Panc1 (cell line): ENCODE measurements around the gene CTDSP2. TPM values are rescaled to one million over a fixed set of nuclear protein-coding genes. Genes with fewer than 3 reads are reported as not detected.
A peak's percentile ranks its signal among the peaks of the same experiment; 100 is the strongest.

ENCODE experiments used
- ATAC-seq: fragments of 200-7000 bp; cut with Tn5 transposase; 2 replicates; pipeline ENCODE4 v1.9.1; 2020; ENCODE audit warnings: mild to moderate bottlenecking, moderate library complexity
- BruUV-seq: library from RNA; stranded (reverse); fragments of 400-500 nt; replicated peaks from 2 replicates; lab custom pipeline; 2021; lab: Mats Ljungman, UMichigan
- CTCF ChIA-PET: fragments of 300-600 bp; sonication (Branson Sonifier 250); formaldehyde crosslinking; loops from one replicate; lab custom pipeline; 2022; ENCODE audit warnings: antibody characterized with exemption; lab: Charles Lee
- POLR2A ChIA-PET: fragments of 300-600 bp; sonication (Branson Sonifier 250); formaldehyde crosslinking; loops from one replicate; lab custom pipeline; 2022; ENCODE audit warnings: antibody characterized with exemption; lab: Charles Lee
- DNase-seq: peaks from one replicate; pipeline ENCODE4 v3.0.0-alpha.2; 2010; ENCODE audit warnings: low read depth, low spot score
- H3K27ac ChIP-seq: 2 replicates; pipeline ENCODE4 v1.5.1; 2011; ENCODE audit warnings: mild to moderate bottlenecking, low read length, inconsistent platforms
- H3K27me3 ChIP-seq: fragments of 200-500 bp; sonication (Bioruptor generic); 2 replicates; pipeline ENCODE4 v1.6.0; 2014; ENCODE audit warnings: low read length, inconsistent platforms; ENCODE audit not compliant: control insufficient read depth, insufficient read depth
- H3K36me3 ChIP-seq: fragments of 200-500 bp; sonication (Bioruptor generic); 2 replicates; pipeline ENCODE4 v1.5.1; 2014; ENCODE audit warnings: inconsistent platforms, mild to moderate bottlenecking, low read length, moderate library complexity; ENCODE audit not compliant: control insufficient read depth, insufficient read depth
- H3K4me1 ChIP-seq: 2 replicates; pipeline ENCODE4 v1.5.1; 2011; ENCODE audit warnings: inconsistent platforms, mild to moderate bottlenecking, low read length, moderate library complexity; ENCODE audit not compliant: control insufficient read depth, insufficient read depth
- H3K4me3 ChIP-seq, 2 experiments: 2 replicates each; pipeline ENCODE4 v1.5.1; 2011 to 2012; ENCODE audit warnings: low read depth in 2 of 2, low read length in 2 of 2, mild to moderate bottlenecking in 2 of 2, inconsistent platforms in 1 of 2, moderate library complexity in 1 of 2
- H3K9me3 ChIP-seq: fragments of 200-500 bp; sonication (Bioruptor generic); 2 replicates; pipeline ENCODE4 v1.5.1; 2014; ENCODE audit warnings: low read depth, mild to moderate bottlenecking, inconsistent platforms, low read length, moderate library complexity; ENCODE audit not compliant: control insufficient read depth, insufficient read depth
- POLR2AphosphoS5 ChIP-seq: IDR thresholded peaks from 2 replicates; pipeline ENCODE4 v1.6.1; 2012; ENCODE audit warnings: mild to moderate bottlenecking, low read depth, low read length, moderate library complexity
- SIN3A ChIP-seq: IDR thresholded peaks from 2 replicates; pipeline ENCODE4 v1.6.1; 2012; ENCODE audit warnings: low read depth, mild to moderate bottlenecking, low read length, moderate library complexity, borderline replicate concordance; ENCODE audit not compliant: insufficient read depth
- TCF7L2 ChIP-seq: IDR thresholded peaks from 2 replicates; pipeline ENCODE4 v1.6.1; 2011; ENCODE audit warnings: mild to moderate bottlenecking, low read depth, low read length, inconsistent platforms
- in situ Hi-C: cut with HindIII; loops from 2 replicates; pipeline ENCODE4 v1.10.0; 2016; ENCODE audit warnings: low sequenced_read_pairs, low pct_unique_long_range_greater_than_20kb
- intact Hi-C: fragments of 100-400 bp; cut with micrococcal nuclease; formaldehyde crosslinking; loops from one replicate; pipeline ENCODE4 v1.10.0; 2022; ENCODE audit not compliant: unreplicated experiment
- total RNA-seq: library from RNA; stranded (reverse); gene quantifications from one replicate; pipeline ENCODE4 v1.2.1, GENCODE V29; 2021; ENCODE audit not compliant: unreplicated experiment
- TF ChIP-seq, protein P1 (sequence below): fragments of 450-650 bp; IDR thresholded peaks from 2 replicates; pipeline ENCODE4 v1.5.1; 2017; ENCODE audit warnings: mild to moderate bottlenecking
- TF ChIP-seq, protein P2 (sequence below), 2 experiments: IDR thresholded peaks; 2 replicates each; pipeline ENCODE4 v1.6.1; 2011 to 2012; ENCODE audit warnings: low read depth in 2 of 2, control low read depth in 1 of 2, low read length in 1 of 2, mild to moderate bottlenecking in 1 of 2, moderate library complexity in 1 of 2; ENCODE audit not compliant: insufficient read depth in 1 of 2

Gene CTDSP2
- total RNA-seq, 1 experiment from 2014 or later: 120 TPM

DNA sequence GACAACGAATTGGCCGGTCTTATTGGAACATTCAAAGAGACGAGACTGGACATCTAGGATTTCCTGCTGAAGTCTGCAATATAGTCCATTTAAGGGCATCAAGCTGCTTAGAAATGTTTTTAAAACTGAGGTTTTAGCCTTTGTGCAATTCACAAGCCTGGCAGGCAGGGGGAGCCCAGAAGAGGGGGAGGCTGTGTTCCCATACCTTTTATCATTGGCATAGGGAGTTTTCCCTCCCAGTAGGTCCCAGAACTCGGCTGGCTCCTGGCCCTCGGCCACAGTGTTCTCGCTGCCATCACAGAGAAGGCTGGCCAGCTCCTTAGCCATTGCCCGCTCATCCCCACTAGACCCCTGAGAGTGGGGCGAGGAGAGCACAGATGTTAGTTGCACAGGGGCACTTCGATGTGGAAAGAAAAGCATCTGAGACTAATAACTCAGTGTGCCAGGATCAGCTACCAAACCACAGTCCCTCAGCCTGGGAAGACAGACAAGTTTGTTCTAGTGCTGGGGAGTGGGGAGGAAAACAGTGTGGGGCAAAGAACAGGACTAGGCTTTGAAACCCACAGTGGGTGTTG lies 43.1 kb downstream of the CTDSP2 start:
- no peaks in the 10 kb centered on the region for H3K27me3 ChIP-seq
- TF ChIP-seq POLR2AphosphoS5: no peak
- TF ChIP-seq, protein P1, sequence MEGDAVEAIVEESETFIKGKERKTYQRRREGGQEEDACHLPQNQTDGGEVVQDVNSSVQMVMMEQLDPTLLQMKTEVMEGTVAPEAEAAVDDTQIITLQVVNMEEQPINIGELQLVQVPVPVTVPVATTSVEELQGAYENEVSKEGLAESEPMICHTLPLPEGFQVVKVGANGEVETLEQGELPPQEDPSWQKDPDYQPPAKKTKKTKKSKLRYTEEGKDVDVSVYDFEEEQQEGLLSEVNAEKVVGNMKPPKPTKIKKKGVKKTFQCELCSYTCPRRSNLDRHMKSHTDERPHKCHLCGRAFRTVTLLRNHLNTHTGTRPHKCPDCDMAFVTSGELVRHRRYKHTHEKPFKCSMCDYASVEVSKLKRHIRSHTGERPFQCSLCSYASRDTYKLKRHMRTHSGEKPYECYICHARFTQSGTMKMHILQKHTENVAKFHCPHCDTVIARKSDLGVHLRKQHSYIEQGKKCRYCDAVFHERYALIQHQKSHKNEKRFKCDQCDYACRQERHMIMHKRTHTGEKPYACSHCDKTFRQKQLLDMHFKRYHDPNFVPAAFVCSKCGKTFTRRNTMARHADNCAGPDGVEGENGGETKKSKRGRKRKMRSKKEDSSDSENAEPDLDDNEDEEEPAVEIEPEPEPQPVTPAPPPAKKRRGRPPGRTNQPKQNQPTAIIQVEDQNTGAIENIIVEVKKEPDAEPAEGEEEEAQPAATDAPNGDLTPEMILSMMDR: peak; percentile 88
- DNase-seq (no peak), ATAC-seq (peak; percentile 88)
- no peaks in the 10 kb centered on the region for H3K4me1 ChIP-seq
- H3K27ac ChIP-seq: no peak overlapping the region
- no peak overlapping the region for H3K4me3 ChIP-seq
- in situ Hi-C loops (no loop called here), intact Hi-C loops (no loop called here)
- POLR2A ChIA-PET: interaction anchor here (0.5 kb wide), 1 partner anchor 29 kb away, joined by 5 read pairs; no protein-coding TSS in a partner anchor
- BruUV-seq: no TSS peak
- H3K36me3 ChIP-seq: no peaks in the 10 kb centered on the region
- no peaks in the 10 kb centered on the region for H3K9me3 ChIP-seq
- CTCF ChIA-PET: interaction anchor here (0.8 to 1.2 kb wide), 4 partner anchors 9 to 138 kb away, joined by 3 to 4 read pairs (median 3); no protein-coding TSS in a partner anchor

DNA sequence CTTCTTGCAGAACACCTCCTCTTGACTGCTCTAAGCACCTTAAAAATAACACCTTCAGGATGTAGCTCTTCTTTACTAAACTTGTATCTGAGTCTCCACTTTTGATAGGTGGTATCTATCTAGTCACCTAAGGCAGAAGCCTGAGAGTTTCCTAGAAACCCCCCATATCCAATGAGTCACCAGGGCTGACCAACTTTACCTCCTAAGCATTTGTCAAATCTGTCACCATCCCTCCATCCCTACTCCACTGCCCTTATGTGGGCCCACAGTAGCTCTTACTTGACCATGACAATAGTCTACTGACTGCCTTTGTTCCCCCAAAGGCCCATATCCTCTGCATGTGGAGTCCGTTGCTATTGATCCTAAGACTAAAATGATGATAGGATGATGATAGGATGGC lies 43.9 kb downstream of the CTDSP2 start:
- H3K27ac ChIP-seq: no peak overlapping the region
- H3K27me3 ChIP-seq: no peaks in the 10 kb centered on the region
- CTCF ChIA-PET: interaction anchor here (0.6 to 1.2 kb wide), 5 partner anchors 10 to 138 kb away, joined by 3 to 4 read pairs (median 3); no protein-coding TSS in a partner anchor
- no peaks in the 10 kb centered on the region for H3K9me3 ChIP-seq
- DNase-seq (no peak), ATAC-seq (no peak)
- intact Hi-C loops (no loop called here), in situ Hi-C loops (no loop called here)
- no TSS peak for BruUV-seq
- no peak overlapping the region for H3K4me3 ChIP-seq
- no peak for TF ChIP-seq SIN3A
- TF ChIP-seq, protein P1: no peak
- TF ChIP-seq, protein P2, sequence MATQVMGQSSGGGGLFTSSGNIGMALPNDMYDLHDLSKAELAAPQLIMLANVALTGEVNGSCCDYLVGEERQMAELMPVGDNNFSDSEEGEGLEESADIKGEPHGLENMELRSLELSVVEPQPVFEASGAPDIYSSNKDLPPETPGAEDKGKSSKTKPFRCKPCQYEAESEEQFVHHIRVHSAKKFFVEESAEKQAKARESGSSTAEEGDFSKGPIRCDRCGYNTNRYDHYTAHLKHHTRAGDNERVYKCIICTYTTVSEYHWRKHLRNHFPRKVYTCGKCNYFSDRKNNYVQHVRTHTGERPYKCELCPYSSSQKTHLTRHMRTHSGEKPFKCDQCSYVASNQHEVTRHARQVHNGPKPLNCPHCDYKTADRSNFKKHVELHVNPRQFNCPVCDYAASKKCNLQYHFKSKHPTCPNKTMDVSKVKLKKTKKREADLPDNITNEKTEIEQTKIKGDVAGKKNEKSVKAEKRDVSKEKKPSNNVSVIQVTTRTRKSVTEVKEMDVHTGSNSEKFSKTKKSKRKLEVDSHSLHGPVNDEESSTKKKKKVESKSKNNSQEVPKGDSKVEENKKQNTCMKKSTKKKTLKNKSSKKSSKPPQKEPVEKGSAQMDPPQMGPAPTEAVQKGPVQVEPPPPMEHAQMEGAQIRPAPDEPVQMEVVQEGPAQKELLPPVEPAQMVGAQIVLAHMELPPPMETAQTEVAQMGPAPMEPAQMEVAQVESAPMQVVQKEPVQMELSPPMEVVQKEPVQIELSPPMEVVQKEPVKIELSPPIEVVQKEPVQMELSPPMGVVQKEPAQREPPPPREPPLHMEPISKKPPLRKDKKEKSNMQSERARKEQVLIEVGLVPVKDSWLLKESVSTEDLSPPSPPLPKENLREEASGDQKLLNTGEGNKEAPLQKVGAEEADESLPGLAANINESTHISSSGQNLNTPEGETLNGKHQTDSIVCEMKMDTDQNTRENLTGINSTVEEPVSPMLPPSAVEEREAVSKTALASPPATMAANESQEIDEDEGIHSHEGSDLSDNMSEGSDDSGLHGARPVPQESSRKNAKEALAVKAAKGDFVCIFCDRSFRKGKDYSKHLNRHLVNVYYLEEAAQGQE (IDR thresholded peaks at IDR 0.05; ENCODE audit: insufficient read depth in 1 of 2, low read depth in 2 of 2, low read length in 1 of 2): no peak
- no peak for TF ChIP-seq TCF7L2
- no peak for TF ChIP-seq POLR2AphosphoS5
- no peaks in the 10 kb centered on the region for H3K36me3 ChIP-seq
- POLR2A ChIA-PET: interaction anchor here (0.5 kb wide), 1 partner anchor 30 kb away, joined by 5 read pairs; no protein-coding TSS in a partner anchor
- H3K4me1 ChIP-seq: no peaks in the 10 kb centered on the region
